H54 (cell line): ENCODE data around the gene IGSF5.
A peak's percentile ranks its signal among the peaks of the same experiment; 100 is the strongest.
"Not testable (repeated sequence)": the region's sequence is repeated elsewhere in the genome, so short reads cannot be mapped to it uniquely, and the experiment has no call there.

ENCODE experiments used
- DNase-seq: peaks from one replicate; pipeline ENCODE4 v3.0.0; 2011; ENCODE audit warnings: low spot score, mixed read lengths; ENCODE audit not compliant: insufficient read length
- FAIRE-seq: peaks from 3 replicates; lab custom pipeline; 2011; peaks lifted over from hg19 to GRCh38; lab: Jason Lieb, UNC
- POLR2A ChIP-seq: IDR thresholded peaks from 2 replicates; pipeline ENCODE4 v1.6.1; 2011; ENCODE audit warnings: low read depth, mild to moderate bottlenecking, low read length

The IGSF5 gene

GRCh38 chr21:39744883-39745282 is at the start of gene IGSF5:
Gene IGSF5 (plus strand): TSS chr21:39745183. CDS start chr21:39745510, 327 bp downstream.
- FAIRE-seq, DNase-seq: not testable (repeated sequence)

GRCh38 chr21:39696196-39696595 is 48.8 kb upstream of the IGSF5 start:
- FAIRE-seq: no peak
- TF ChIP-seq POLR2A: no peak
- no peak for DNase-seq

DNA sequence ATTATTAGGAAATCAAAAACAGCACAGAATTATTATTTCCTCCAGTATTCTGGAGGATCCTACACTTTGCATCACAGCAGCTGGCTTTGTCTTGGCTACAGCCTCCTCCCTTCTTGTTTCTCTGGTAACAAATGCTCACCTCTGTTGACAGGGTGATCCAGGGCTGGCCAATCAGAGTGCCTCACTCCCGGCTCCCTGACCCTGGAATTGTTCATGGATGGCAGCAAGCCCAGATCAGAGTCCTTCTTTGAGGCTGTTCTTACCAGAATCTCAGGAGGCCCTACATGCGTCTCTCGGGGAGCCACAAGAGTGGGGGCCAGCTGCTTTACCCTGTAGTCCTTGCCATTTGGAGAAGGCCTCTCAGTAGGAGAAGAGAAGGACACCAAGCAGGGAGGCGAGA is 48.4 kb upstream of the IGSF5 start:
- FAIRE-seq (no peak), DNase-seq (no peak)
- no peak for TF ChIP-seq POLR2A

DNA sequence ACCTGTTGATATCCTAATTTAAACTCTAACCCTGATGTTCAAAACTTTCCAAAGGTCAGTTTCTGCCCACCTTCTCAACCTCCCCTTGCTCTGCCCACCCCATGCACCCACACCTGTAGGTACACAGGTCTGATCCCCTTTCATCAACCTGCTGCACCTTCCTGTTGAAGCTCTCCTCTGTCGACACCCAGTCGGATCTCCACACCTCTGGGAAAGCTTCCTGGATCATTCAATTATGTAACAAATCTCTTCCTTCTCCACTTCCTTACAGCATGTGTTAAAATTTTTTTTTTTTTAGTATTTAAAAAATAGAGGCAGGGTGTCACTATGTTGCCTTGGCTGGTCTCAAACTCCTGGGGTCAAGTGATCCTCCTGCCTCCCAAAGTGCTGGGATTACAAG is 44.7 kb upstream of the IGSF5 start:
- no peak for TF ChIP-seq POLR2A
- FAIRE-seq (no peak), DNase-seq (no peak)

DNA sequence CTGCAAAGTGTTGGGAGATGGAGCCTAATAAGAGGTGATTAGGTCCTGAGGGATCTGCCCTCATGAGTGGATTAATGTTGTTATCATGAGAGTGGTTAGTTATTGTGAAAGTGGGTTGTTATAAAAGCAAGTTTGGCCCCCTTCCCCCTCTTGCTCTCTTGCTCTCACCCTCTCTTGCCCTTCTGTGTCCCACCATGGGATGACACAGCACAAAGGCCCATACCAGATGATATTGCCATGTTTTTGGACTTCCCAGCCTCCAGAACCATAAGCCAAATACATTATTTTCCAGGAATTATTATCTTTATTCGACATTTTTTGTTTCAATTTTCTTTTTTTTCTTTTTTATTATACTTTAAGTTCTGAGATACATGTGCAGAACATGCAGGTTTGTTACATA is 41.4 kb upstream of the IGSF5 start:
- no peak for TF ChIP-seq POLR2A
- no peak for FAIRE-seq
- no peak for DNase-seq

- no peak for FAIRE-seq
- DNase-seq: no peak
- no peak for TF ChIP-seq POLR2A
These were observed 39.1 kb upstream of the IGSF5 start for GRCh38 chr21:39705849-39706248.

GRCh38 chr21:39707316-39707715 is 37.7 kb upstream of the IGSF5 start:
- FAIRE-seq (no peak), DNase-seq (no peak)
- TF ChIP-seq POLR2A: no peak

DNA sequence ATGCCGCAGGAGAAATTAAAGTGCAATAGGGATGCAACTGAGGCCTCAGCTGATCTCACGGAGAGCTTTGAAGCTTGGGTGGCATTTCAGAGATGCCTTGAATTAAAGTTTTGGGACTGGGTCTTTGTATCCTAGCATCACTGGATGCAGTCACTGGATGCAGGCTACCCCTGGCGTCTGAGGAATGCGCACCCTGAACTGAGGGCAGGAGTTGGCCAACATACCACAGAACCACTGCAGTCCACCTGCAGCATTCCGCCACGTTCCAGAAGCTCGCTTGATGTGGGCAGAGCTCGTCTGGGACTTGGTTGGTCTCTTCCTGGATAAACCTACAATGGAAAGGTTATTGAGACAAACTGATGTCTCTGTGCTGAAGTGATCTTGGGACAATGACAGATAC is 34.1 kb upstream of the IGSF5 start:
- TF ChIP-seq POLR2A: no peak
- DNase-seq (no peak), FAIRE-seq (no peak)

GRCh38 chr21:39712273-39712672 is 32.7 kb upstream of the IGSF5 start:
- no peak for TF ChIP-seq POLR2A
- DNase-seq: no peak
- no peak for FAIRE-seq

DNA sequence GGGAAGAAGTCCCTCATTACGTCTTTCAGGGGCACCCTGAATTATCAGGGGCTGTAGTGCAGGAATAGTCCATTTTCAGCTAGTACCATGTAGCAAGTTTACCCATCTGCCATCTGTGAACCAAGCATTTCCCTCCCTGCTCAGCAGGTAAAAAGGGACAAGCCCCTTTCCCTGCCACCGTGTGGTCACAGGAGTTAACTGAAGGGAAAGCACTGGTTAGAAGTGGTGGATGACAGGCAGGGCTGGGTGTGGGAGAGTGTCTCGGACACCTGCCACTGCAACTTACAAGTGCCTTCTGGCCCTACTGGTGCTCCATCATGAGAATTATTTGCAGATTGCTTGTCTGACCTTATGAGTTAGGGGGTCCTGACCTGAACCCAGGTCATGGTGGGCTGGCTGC is 32.0 kb upstream of the IGSF5 start:
- TF ChIP-seq POLR2A: no peak
- no peak for FAIRE-seq
- DNase-seq: no peak

DNA sequence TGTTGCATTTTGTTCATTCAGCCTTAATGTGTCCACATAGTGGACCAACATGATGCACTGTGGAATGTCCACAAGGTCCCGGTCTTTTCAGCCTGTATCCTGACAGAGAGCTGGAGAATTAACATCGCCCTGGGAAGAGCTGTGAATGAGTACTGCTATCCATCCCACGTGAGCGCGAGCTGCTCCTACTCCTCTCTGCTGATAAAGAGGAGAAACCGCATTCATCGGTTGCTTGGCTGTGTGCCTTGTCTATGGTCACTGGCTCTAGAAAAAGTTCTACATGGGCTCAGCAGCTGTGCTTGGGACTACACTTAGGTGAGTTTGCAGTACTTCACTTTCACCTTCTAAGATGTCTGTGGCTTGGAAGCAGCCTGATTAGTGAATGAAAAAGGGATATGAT is 31.1 kb upstream of the IGSF5 start:
- DNase-seq: no peak
- FAIRE-seq: no peak
- no peak for TF ChIP-seq POLR2A

- FAIRE-seq: no peak
- no peak for DNase-seq
- no peak for TF ChIP-seq POLR2A
These were observed 30.7 kb upstream of the IGSF5 start for GRCh38 chr21:39714331-39714730.

- no peak for TF ChIP-seq POLR2A
- FAIRE-seq (no peak), DNase-seq (peak; percentile 30)
These were observed 29.1 kb upstream of the IGSF5 start for GRCh38 chr21:39715804-39716397.

GRCh38 chr21:39720126-39720778 is 24.7 kb upstream of the IGSF5 start:
- no peak for DNase-seq
- no peak for FAIRE-seq
- TF ChIP-seq POLR2A: no peak

DNA sequence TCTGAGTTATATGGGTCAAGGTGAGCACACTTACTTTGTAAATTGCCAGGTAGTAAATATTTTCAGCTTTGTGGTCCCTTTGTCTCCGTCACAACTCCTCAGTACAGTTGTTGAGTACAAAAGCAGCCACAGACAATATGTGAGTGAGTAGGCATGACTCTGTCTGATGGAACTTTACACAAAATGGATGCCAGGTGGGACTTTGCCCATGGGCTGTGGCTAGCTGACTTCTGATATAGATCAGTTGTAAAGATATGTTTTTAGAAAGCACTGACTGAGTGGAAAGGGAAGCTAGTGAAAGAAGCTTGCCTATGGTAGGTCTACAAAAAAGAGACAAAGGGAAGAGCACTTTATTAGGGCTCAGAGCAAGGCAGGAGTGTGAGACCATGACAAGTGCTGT is 23.1 kb upstream of the IGSF5 start:
- no peak for TF ChIP-seq POLR2A
- no peak for DNase-seq
- no peak for FAIRE-seq

DNA sequence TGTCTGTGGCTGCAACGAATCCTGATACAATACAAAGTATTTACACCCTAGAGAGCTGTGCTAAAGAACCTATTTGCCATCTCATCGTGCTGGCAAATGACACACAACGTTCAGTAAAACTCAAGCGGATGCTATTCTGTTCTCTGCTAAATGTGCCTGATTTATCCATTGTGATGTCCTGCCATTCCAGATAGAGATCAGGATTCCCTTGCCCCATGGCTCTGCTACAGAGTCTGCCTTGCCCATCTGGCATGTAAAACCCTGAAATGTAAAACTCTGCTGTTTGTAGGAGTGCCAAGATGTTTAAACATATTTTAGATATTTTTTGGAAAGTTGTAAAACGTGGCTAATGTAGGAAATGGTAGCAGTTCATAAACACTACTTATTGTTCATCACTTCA is 20.0 kb upstream of the IGSF5 start:
- TF ChIP-seq POLR2A: no peak
- FAIRE-seq: no peak

More for the DNA sequence above, 20.0 kb upstream of the IGSF5 start:
- no peak for DNase-seq
